Natural killer cell (primary cell): Measurements from ENCODE around the gene C9orf78. TPM values are rescaled to one million over a fixed set of nuclear protein-coding genes. Genes with fewer than 3 reads are reported as not detected.

Experiments used
- ATAC-seq, 3 donors: fragments of 150-1000 bp in 2 of 3; fragments of 200-7000 bp in 1 of 3; cut with Tn5 transposase; 1 replicate in 1 of 3; 2 replicates in 2 of 3; pipeline ENCODE4 v1.10.0; 2021; ENCODE audit warnings: mild to moderate bottlenecking in 2 of 3, moderate library complexity in 2 of 3
- DNase-seq, 2 donors: peaks; one replicate each; pipeline versions ENCODE4 v3.0.0 to v3.0.0-alpha.2; 2013 to 2021; ENCODE audit warnings: mixed read lengths in 1 of 2
- H3K27ac ChIP-seq: one replicate; pipeline ENCODE4 v1.5.1; 2013; ENCODE audit warnings: mild to moderate bottlenecking, low read length
- H3K27me3 ChIP-seq: one replicate; pipeline ENCODE4 v1.6.1; 2013; ENCODE audit warnings: low read length; ENCODE audit not compliant: control insufficient read depth, insufficient read depth
- H3K36me3 ChIP-seq: one replicate; pipeline ENCODE4 v1.6.1; 2013; ENCODE audit warnings: low read length; ENCODE audit not compliant: control insufficient read depth, insufficient read depth
- H3K4me1 ChIP-seq: one replicate; pipeline ENCODE4 v1.6.1; 2013; ENCODE audit warnings: low read length; ENCODE audit not compliant: control insufficient read depth, insufficient read depth
- H3K4me3 ChIP-seq: one replicate; pipeline ENCODE4 v1.5.1; 2013; ENCODE audit warnings: low read length
- H3K9me3 ChIP-seq: one replicate; pipeline ENCODE4 v1.6.1; 2013; ENCODE audit warnings: low read length; ENCODE audit not compliant: control insufficient read depth, insufficient read depth
- H3K27ac Mint-ChIP-seq, 2 donors: one replicate each; pipeline ENCODE4 v1.8.0; 2022; ENCODE audit warnings: mild to moderate bottlenecking in 2 of 2, mixed read lengths in 2 of 2, moderate library complexity in 1 of 2
- H3K27me3 Mint-ChIP-seq, 2 donors: one replicate each; pipeline ENCODE4 v1.8.0; 2022; ENCODE audit warnings: low read depth in 2 of 2, mixed read lengths in 2 of 2
- H3K36me3 Mint-ChIP-seq: one replicate; pipeline ENCODE4 v1.8.0; 2022; ENCODE audit warnings: mixed read lengths
- H3K4me1 Mint-ChIP-seq, 2 donors: one replicate each; pipeline ENCODE4 v1.8.0; 2022; ENCODE audit warnings: mixed read lengths in 2 of 2
- H3K4me3 Mint-ChIP-seq: one replicate; pipeline ENCODE4 v1.8.0; 2022; ENCODE audit warnings: mild to moderate bottlenecking, moderate library complexity, mixed read lengths
- H3K9me3 Mint-ChIP-seq, 2 donors: one replicate each; pipeline ENCODE4 v1.8.0; 2022; ENCODE audit warnings: mixed read lengths in 2 of 2
- CTCF ChIP-seq: fragments of 200-600 bp; IDR thresholded peaks from one replicate; pipeline ENCODE4 v1.8.0; 2022; ENCODE audit warnings: antibody characterized with exemption
- WGBS: methylation state at CpG from one replicate; pipeline ENCODE4 v1.1.7; 2013; ENCODE audit warnings: missing lambda C conversion rate; ENCODE audit not compliant: insufficient coverage; 5-methylcytosine and 5-hydroxymethylcytosine counted together
- intact Hi-C: fragments of 100-400 bp; cut with micrococcal nuclease; formaldehyde crosslinking; loops from one replicate; pipeline ENCODE4 v1.14.2; 2022
- total RNA-seq, 4 donors: library from RNA; stranded (reverse); fragments of 120-200 nt in 1 of 4; gene quantifications; one replicate each; pipeline versions ENCODE4 v1.2.3 to v1.2.4, GENCODE V29; 2013 to 2022

The C9orf78 gene
- total RNA-seq, 3 donors from 2014 or later (not counting 1 experiment from before 2014, with no cell fraction given): 93.7 to 97.9 (median 97.6) TPM

- Mint-ChIP-seq H3K27me3 (no peaks in the 10 kb centered on the region), H3K9me3 (no peaks in the 10 kb centered on the region), H3K4me3 (peak overlapping the region; percentile 92), H3K4me1 (peaks cover 19 to 26% of the 10 kb centered on the region in 2 donors), H3K36me3 (no peaks in the 10 kb centered on the region), H3K27ac (peak overlapping the region; percentile 81 to 88)
- H3K36me3 ChIP-seq: peaks cover 13% of the 10 kb centered on the region
- intact Hi-C loops: no loop called here
- peak overlapping the region; percentile 28 for H3K27ac ChIP-seq
- no peaks in the 10 kb centered on the region for H3K9me3 ChIP-seq
- 3% methylated on average over 14 of the region's 14 CpGs for WGBS
- peak overlapping the region; percentile 47 for H3K4me3 ChIP-seq
- ATAC-seq: no peak
- peaks cover 13% of the 10 kb centered on the region for H3K4me1 ChIP-seq
- no peak for DNase-seq
- TF ChIP-seq CTCF: no peak
- no peaks in the 10 kb centered on the region for H3K27me3 ChIP-seq
These were observed 31.4 kb downstream of the C9orf78 start for GRCh38 chr9:129803676-129804060.

- DNase-seq: peak; percentile 96
- peak within 1 kb of the TSS; percentile 47 for H3K4me3 ChIP-seq
- peak within 1 kb of the TSS; percentile 72 for H3K27ac ChIP-seq
- peak within 1 kb of the TSS; percentile 92 for H3K4me3 Mint-ChIP-seq
- H3K9me3 ChIP-seq: no peaks in the 10 kb centered on the region
- no peaks in the 10 kb centered on the region for H3K36me3 Mint-ChIP-seq
- no peaks in the 10 kb centered on the region for H3K27me3 ChIP-seq
- intact Hi-C loops: no loop called here
- H3K4me1 ChIP-seq: peaks cover 13% of the 10 kb centered on the region
- peak within 1 kb of the TSS; percentile 81 to 88 for H3K27ac Mint-ChIP-seq
- TF ChIP-seq CTCF: no peak
- no peaks in the 10 kb centered on the region for H3K27me3 Mint-ChIP-seq
- H3K4me1 Mint-ChIP-seq: peaks cover 19 to 26% of the 10 kb centered on the region in 2 donors
- H3K9me3 Mint-ChIP-seq: no peaks in the 10 kb centered on the region
- under 1% methylated on average over 93 of the region's 93 CpGs for WGBS
- ATAC-seq: peak; percentile 95 to 96 (median 95)
- H3K36me3 ChIP-seq: peaks cover 13% of the 10 kb centered on the region
These were observed 32.0 kb downstream of the C9orf78 start, which contains the start of gene TOR1B for GRCh38 chr9:129802833-129803675. Gene TOR1B (plus strand): TSS chr9:129803184. CDS start chr9:129803213, 29 bp downstream.

GRCh38 chr9:129801504-129801903 is 33.6 kb downstream of the C9orf78 start:
- Histone ChIP-seq H3K36me3 (peaks cover 6% of the 10 kb centered on the region), H3K27me3 (no peaks in the 10 kb centered on the region), H3K9me3 (no peaks in the 10 kb centered on the region), H3K27ac (no peak overlapping the region), H3K4me1 (peaks cover 13% of the 10 kb centered on the region), H3K4me3 (no peak overlapping the region)
- intact Hi-C loops: no loop called here
- TF ChIP-seq CTCF: no peak
- DNase-seq: no peak
- 95% methylated on average over 17 of the region's 17 CpGs for WGBS
- H3K27ac Mint-ChIP-seq: peak overlapping the region; percentile 14 to 53
- ATAC-seq: no peak
- peak overlapping the region; percentile 62 for H3K4me3 Mint-ChIP-seq
- H3K4me1 Mint-ChIP-seq: peaks cover 19 to 26% of the 10 kb centered on the region in 2 donors
- H3K9me3 Mint-ChIP-seq: no peaks in the 10 kb centered on the region
- no peaks in the 10 kb centered on the region for H3K36me3 Mint-ChIP-seq
- no peaks in the 10 kb centered on the region for H3K27me3 Mint-ChIP-seq
